A172 (cell line): ENCODE results near the gene SERP2. TPM values are rescaled to one million over a fixed set of nuclear protein-coding genes. Genes with fewer than 3 reads are reported as not detected.

Source experiments
- DNase-seq: peaks from one replicate; pipeline ENCODE4 v3.0.0-alpha.2; 2015; ENCODE audit warnings: low spot score
- total RNA-seq: library from RNA; depleted of rRNA; stranded (reverse); fragments of >200 nt; shearing (Covaris generic); gene quantifications from 2 replicates; pipeline ENCODE4 v1.2.3, GENCODE V29; 2014; rRNA removed

SERP2 gene
- total RNA-seq, 1 experiment from 2014 or later, result not detected

DNA sequence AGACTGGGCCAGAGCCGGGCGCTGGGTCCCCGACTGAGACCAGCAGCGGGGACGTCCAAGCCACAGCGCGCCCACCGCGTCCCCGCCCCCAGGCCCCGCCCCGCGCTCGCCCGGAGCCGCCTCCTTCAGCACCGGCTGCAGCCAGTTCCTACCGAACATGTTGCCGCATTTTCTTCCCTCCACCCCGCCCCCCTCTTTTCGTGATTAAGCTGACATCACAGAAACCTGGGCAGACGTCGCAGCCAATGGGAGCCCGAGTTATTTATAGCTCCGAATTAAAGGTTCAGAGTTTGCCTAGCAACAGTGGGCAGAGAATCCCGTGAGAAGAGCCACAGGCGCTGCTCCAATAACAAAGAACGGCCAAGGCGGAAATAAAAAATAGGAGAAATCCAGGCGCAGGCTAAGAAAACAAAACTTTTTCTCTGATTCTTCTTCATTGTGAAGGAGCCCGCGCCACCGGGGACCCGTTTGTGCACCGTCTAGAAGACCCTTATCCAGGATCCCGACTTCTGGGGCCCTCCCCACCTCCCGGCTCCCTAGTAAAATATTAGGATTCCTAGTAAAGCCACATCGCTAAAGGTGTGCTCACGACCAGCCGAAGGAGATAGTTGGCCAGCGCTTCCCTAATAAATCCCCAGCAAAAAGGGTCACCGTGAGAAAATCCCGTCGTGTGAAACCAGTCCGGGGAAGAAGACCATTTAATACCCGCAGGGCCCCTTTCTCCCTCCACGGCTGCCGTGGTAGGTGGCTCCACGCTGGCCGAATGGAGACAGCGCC is 61.7 kb downstream of the SERP2 start:
- peak; percentile 94 for DNase-seq

DNA sequence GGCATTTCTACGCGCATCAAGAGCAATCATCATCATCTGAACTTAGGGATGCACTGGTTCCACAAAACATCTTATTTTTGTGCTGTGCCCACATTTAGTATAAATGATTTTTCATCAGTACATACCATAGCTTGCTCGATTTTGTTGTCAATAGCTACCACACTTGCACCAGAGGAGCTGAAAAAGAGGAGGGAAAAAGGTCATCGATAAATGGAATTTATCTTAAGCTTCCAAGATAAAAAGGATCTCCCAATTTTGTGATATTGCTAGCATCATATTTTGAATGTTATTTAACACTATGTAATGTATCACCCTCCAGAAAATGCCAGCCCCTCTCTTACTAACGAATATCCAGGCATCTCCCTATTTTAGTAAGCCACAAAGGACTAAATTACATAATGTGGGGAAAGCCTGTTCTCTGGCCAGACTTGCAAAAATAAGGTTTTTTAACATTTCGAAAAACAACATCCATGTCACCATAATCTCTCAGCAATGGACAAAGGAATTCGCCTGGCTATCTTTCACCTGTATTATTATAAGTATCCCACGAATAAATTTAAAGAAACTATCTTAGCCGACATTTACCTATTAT is 62.4 kb downstream of the SERP2 start:
- DNase-seq, result no peak

DNA sequence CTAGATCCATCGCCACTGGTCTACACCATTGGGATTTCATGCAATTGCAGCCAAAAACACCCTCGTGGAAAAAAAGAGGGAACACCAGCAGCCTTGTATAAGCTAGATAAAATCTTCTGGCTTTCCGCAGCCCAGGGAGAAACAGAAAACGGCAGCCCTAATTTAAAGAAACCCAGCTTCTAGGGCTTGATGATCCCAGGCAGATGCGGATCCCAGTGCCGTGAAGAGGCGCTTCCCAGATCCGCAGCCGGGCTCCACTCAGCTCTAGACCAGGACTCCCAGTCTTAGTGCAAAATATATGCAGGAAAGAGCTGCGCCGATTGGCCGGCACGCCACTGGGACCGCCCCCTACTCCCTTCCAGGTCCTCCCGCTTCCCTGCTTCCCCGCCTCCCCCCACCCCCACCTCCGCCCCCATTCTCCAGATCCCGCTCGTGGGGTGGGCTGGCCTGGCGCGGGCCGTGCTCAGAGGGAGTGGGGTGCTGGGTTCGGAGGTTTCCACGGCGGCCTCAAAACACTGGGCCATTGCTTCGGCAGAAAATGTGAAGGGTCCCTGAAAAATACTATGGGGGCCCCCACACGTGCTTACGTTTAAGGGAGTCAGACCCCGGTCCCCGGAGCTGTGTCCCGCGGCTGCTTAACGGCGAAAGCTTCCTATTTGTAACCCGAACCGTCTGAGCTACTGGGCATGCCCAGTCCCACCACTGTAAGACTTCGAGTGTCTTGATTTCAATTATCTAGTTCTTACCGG is 63.1 kb downstream of the SERP2 start:
- peak; percentile 88 for DNase-seq

- DNase-seq, result peak; percentile 54
Measured at GRCh38 chr13:44437356-44438233, 64.0 kb downstream of the SERP2 start.

GRCh38 chr13:44438234-44438579 is 64.6 kb downstream of the SERP2 start:
- no peak for DNase-seq

DNA sequence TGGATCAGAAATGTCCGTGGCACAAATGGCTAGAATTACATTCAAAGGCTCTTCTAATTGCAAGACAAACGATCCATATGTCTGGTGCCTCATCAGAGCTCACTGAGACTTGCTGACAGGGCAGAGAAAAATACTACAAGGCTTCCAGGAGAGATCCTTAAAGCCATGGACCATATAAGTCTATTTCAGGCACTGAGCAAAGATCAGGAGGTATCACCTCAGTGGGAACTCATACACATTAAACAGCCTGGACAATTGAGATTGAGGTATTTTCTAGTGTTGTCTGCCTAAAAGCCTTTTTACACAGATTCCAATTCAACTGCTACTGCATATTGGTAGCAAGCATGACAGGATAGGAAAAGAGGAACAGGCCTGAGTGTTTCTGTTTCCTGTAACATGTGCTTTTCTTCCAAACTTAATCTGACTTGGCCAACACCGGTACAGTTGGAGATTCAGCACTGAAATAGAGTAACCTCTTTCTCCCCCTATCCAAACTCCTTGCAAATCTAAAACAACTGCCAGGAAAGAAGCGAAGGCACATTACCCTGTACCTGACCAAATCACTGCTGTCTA is 65.9 kb downstream of the SERP2 start:
- DNase-seq, result no peak

- no peak for DNase-seq
Measured at GRCh38 chr13:44440046-44440608, 66.5 kb downstream of the SERP2 start.

Other genes with a start within 250 kb of the SERP2 start
- 35.6 and 37.2 TPM in 2 replicates for gene TSC22D1, start 202.5 kb downstream of the SERP2 start, total RNA-seq